Smooth muscle cell (in vitro differentiated cells): ENCODE results near the gene PMS1. TPM values are rescaled to one million over a fixed set of nuclear protein-coding genes. Genes with fewer than 3 reads are reported as not detected.

Source experiments
- DNase-seq: peaks from one replicate; lab custom pipeline; 2025; ENCODE audit not compliant: unreplicated experiment; lab: John Stamatoyannopoulos, UW
- H2AFZ ChIP-seq: fragments of 200-600 bp; sonication (generic); 2 replicates; pipeline ENCODE4 v1.6.0; 2016; ENCODE audit warnings: antibody characterized with exemption, low read depth, mild to moderate bottlenecking
- H3F3A ChIP-seq: fragments of 200-600 bp; sonication (generic); 2 replicates; pipeline ENCODE4 v1.6.0; 2017; ENCODE audit warnings: antibody characterized with exemption, low read depth
- H3K27ac ChIP-seq: fragments of 200-600 bp; sonication (generic); 2 replicates; pipeline ENCODE4 v1.5.1; 2016; ENCODE audit warnings: low read depth, mild to moderate bottlenecking
- H3K27me3 ChIP-seq: fragments of 200-600 bp; sonication (generic); 2 replicates; pipeline ENCODE4 v1.6.1; 2016; ENCODE audit warnings: low read depth, mild to moderate bottlenecking
- H3K36me3 ChIP-seq: fragments of 200-600 bp; sonication (generic); 2 replicates; pipeline ENCODE4 v1.5.1; 2016; ENCODE audit warnings: low read depth
- H3K4me1 ChIP-seq: fragments of 200-600 bp; sonication (generic); 2 replicates; pipeline ENCODE4 v1.5.1; 2016; ENCODE audit warnings: low read depth
- H3K4me2 ChIP-seq: fragments of 200-600 bp; sonication (generic); 2 replicates; pipeline ENCODE4 v1.6.0; 2016; ENCODE audit warnings: mild to moderate bottlenecking
- H3K4me3 ChIP-seq: fragments of 200-600 bp; sonication (generic); 2 replicates; pipeline ENCODE4 v1.5.1; 2016; ENCODE audit warnings: mild to moderate bottlenecking
- H3K79me2 ChIP-seq: fragments of 200-600 bp; sonication (generic); 2 replicates; pipeline ENCODE4 v1.6.0; 2016; ENCODE audit warnings: low read depth, mild to moderate bottlenecking
- H3K9ac ChIP-seq: fragments of 200-600 bp; sonication (generic); 2 replicates; pipeline ENCODE4 v1.6.0; 2016; ENCODE audit warnings: low read depth
- H3K9me3 ChIP-seq: fragments of 200-600 bp; sonication (generic); replicated peaks from 2 replicates; pipeline ENCODE4 v1.5.1; 2016; ENCODE audit warnings: low read depth
- H4K20me1 ChIP-seq: fragments of 200-600 bp; sonication (generic); 2 replicates; pipeline ENCODE4 v1.6.0; 2016; ENCODE audit warnings: low read depth
- CTCF ChIP-seq: fragments of 200-600 bp; sonication (generic); IDR thresholded peaks from 2 replicates; pipeline ENCODE4 v1.5.1; 2017; ENCODE audit warnings: borderline replicate concordance, mild to moderate bottlenecking, antibody characterized with exemption; ENCODE audit not compliant: insufficient read depth, poor library complexity, severe bottlenecking
- WGBS: methylation state at CpG from one replicate; pipeline ENCODE4 v1.1.7; 2016; ENCODE audit warnings: low lambda C conversion rate; 5-methylcytosine and 5-hydroxymethylcytosine counted together
- polyA plus RNA-seq: library from polyadenylated mRNA; unstranded; fragments of >200 nt; fragmentation: Nextera tagmentation; extraction: Ambion mirVana; gene quantifications from 2 replicates; pipeline ENCODE4 v1.2.1, GENCODE V29; 2016
- total RNA-seq: library from RNA; depleted of rRNA; stranded (reverse); fragments of >200 nt; gene quantifications from 2 replicates; pipeline ENCODE4 v1.2.3, GENCODE V29; 2014

Gene PMS1
- total and polyA plus RNA-seq, 2 experiments from 2014 or later: 12.4 to 21.9 TPM

GRCh38 chr2:189896809-189897208 is 112.6 kb downstream of the PMS1 start:
- H2AFZ ChIP-seq: no peak overlapping the region
- H3F3A ChIP-seq: no peaks in the 10 kb centered on the region
- no peaks in the 10 kb centered on the region for H4K20me1 ChIP-seq
- 78% methylated on average over 1 of the region's 1 CpG for WGBS
- H3K79me2 ChIP-seq: no peaks in the 10 kb centered on the region
- H3K9ac ChIP-seq: no peak overlapping the region
- H3K4me2 ChIP-seq: no peak overlapping the region
- H3K36me3 ChIP-seq: no peaks in the 10 kb centered on the region
- no peak overlapping the region for H3K27ac ChIP-seq
- H3K4me3 ChIP-seq: no peak overlapping the region
- no peaks in the 10 kb centered on the region for H3K9me3 ChIP-seq
- no peaks in the 10 kb centered on the region for H3K27me3 ChIP-seq
- DNase-seq: no peak
- no peaks in the 10 kb centered on the region for H3K4me1 ChIP-seq
- TF ChIP-seq CTCF: no peak

- no peaks in the 10 kb centered on the region for H3K4me1 ChIP-seq
- no peaks in the 10 kb centered on the region for H3K27me3 ChIP-seq
- H3K27ac ChIP-seq: no peak overlapping the region
- no peaks in the 10 kb centered on the region for H3K36me3 ChIP-seq
- no peak for DNase-seq
- no peak overlapping the region for H3K9ac ChIP-seq
- no peaks in the 10 kb centered on the region for H3K9me3 ChIP-seq
- no peaks in the 10 kb centered on the region for H3K79me2 ChIP-seq
- H3K4me3 ChIP-seq: no peak overlapping the region
- no peaks in the 10 kb centered on the region for H4K20me1 ChIP-seq
- no peak for TF ChIP-seq CTCF
- H3F3A ChIP-seq: no peaks in the 10 kb centered on the region
- no peak overlapping the region for H3K4me2 ChIP-seq
- no peak overlapping the region for H2AFZ ChIP-seq
Observed at GRCh38 chr2:189899101-189899500, 114.9 kb downstream of the PMS1 start.

GRCh38 chr2:189900726-189901125 is 116.5 kb downstream of the PMS1 start:
- no peaks in the 10 kb centered on the region for H4K20me1 ChIP-seq
- H3K9me3 ChIP-seq: no peaks in the 10 kb centered on the region
- no peak overlapping the region for H3K4me3 ChIP-seq
- no peaks in the 10 kb centered on the region for H3K79me2 ChIP-seq
- no peaks in the 10 kb centered on the region for H3F3A ChIP-seq
- H2AFZ ChIP-seq: peak overlapping the region; percentile 35
- H3K4me2 ChIP-seq: peak overlapping the region; percentile 66
- no peak overlapping the region for H3K27ac ChIP-seq
- no peaks in the 10 kb centered on the region for H3K27me3 ChIP-seq
- H3K36me3 ChIP-seq: no peaks in the 10 kb centered on the region
- no peak for DNase-seq
- no peak overlapping the region for H3K9ac ChIP-seq
- TF ChIP-seq CTCF: no peak
- 24% methylated on average over 5 of the region's 5 CpGs for WGBS
- H3K4me1 ChIP-seq: no peaks in the 10 kb centered on the region

- Histone ChIP-seq H3K4me2 (no peak overlapping the region), H3F3A (no peaks in the 10 kb centered on the region), H3K36me3 (no peaks in the 10 kb centered on the region), H4K20me1 (no peaks in the 10 kb centered on the region), H2AFZ (no peak overlapping the region), H3K9ac (no peak overlapping the region), H3K27ac (no peak overlapping the region), H3K79me2 (no peaks in the 10 kb centered on the region), H3K4me1 (no peaks in the 10 kb centered on the region), H3K27me3 (no peaks in the 10 kb centered on the region), H3K9me3 (no peaks in the 10 kb centered on the region), H3K4me3 (no peak overlapping the region)
- TF ChIP-seq CTCF: no peak
- DNase-seq: no peak
Observed at GRCh38 chr2:189901664-189902063, 117.4 kb downstream of the PMS1 start.
